Measurements from ENCODE around the gene PRDM9. TPM values are rescaled to one million over a fixed set of nuclear protein-coding genes. Genes with fewer than 3 reads are reported as not detected.

PRDM9 gene
- total RNA-seq, 2 donors from 2014 or later: 0.15 to 0.18 TPM

GRCh38 chr5:23473915-23474314 is 33.5 kb upstream of the PRDM9 start:
- no peak for TF ChIP-seq CTCF (conservative IDR thresholded peaks at IDR 0.05)
- H3K36me3 Mint-ChIP-seq (ENCODE audit: low read depth): no peaks in the 10 kb centered on the region
- no peak overlapping the region for H3K27ac ChIP-seq (ENCODE audit: low read depth, low read length)
- H3K27ac Mint-ChIP-seq: no peak overlapping the region
- no peaks in the 10 kb centered on the region for H3K9me3 ChIP-seq (ENCODE audit: control insufficient read depth, low read length)
- no peak for DNase-seq
- no peak overlapping the region for H3K4me3 Mint-ChIP-seq
- H3K4me1 Mint-ChIP-seq: no peaks in the 10 kb centered on the region
- H3K4me1 ChIP-seq (ENCODE audit: control insufficient read depth, insufficient read depth, low read length): no peaks in the 10 kb centered on the region
- no peaks in the 10 kb centered on the region for H3K27me3 ChIP-seq (ENCODE audit: control insufficient read depth, insufficient read depth, low read length, poor library complexity, severe bottlenecking)
- H3K9me3 Mint-ChIP-seq: no peaks in the 10 kb centered on the region
- no peak overlapping the region for H3K4me3 ChIP-seq (ENCODE audit: low read length)
- no peaks in the 10 kb centered on the region for H3K36me3 ChIP-seq (ENCODE audit: control insufficient read depth, insufficient read depth, low read length)
- no peaks in the 10 kb centered on the region for H3K27me3 Mint-ChIP-seq (ENCODE audit: insufficient read depth)
- no peak overlapping the region for H3K9ac ChIP-seq (ENCODE audit: extremely low read depth, low read length, poor library complexity, severe bottlenecking)

DNA sequence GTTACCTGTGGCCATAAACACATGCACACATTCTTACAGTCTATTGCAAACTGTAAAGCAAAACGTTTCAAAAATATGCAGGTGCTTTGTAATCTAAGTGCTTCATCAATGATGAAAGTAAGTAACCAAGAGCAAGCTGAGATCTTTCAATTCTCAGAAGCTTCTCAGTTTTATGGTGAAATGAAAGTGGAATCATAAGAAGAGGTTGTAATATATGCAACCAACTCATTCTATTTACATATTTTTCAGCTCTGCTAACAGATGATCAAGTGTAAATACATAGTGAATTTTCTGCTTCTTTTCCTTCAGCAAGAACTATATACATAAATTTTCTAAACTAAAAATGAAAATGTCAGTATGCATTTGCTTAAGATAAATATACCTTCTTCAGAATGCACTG is 33.1 kb upstream of the PRDM9 start:
- H3K4me3 Mint-ChIP-seq: no peak overlapping the region
- 95% methylated on average over 1 of the region's 1 CpG; no CpG with 5 or more reads in 1 of the 2 experiments for WGBS, 2 experiments (ENCODE audit: insufficient coverage in 1 of 2, insufficient read length in 1 of 2)
- TF ChIP-seq CTCF (conservative IDR thresholded peaks at IDR 0.05): no peak
- no peak overlapping the region for H3K27ac ChIP-seq (ENCODE audit: low read depth, low read length)
- H3K36me3 ChIP-seq (ENCODE audit: control insufficient read depth, insufficient read depth, low read length): no peaks in the 10 kb centered on the region
- no peaks in the 10 kb centered on the region for H3K36me3 Mint-ChIP-seq (ENCODE audit: low read depth)
- no peaks in the 10 kb centered on the region for H3K4me1 ChIP-seq (ENCODE audit: control insufficient read depth, insufficient read depth, low read length)
- no peak overlapping the region for H3K4me3 ChIP-seq (ENCODE audit: low read length)
- no peaks in the 10 kb centered on the region for H3K27me3 ChIP-seq (ENCODE audit: control insufficient read depth, insufficient read depth, low read length, poor library complexity, severe bottlenecking)
- H3K27me3 Mint-ChIP-seq (ENCODE audit: insufficient read depth): no peaks in the 10 kb centered on the region
- H3K9me3 ChIP-seq (ENCODE audit: control insufficient read depth, low read length): no peaks in the 10 kb centered on the region
- no peak overlapping the region for H3K27ac Mint-ChIP-seq
- H3K9ac ChIP-seq (ENCODE audit: extremely low read depth, low read length, poor library complexity, severe bottlenecking): no peak overlapping the region
- no peaks in the 10 kb centered on the region for H3K9me3 Mint-ChIP-seq
- H3K4me1 Mint-ChIP-seq: no peaks in the 10 kb centered on the region
- DNase-seq: no peak

DNA sequence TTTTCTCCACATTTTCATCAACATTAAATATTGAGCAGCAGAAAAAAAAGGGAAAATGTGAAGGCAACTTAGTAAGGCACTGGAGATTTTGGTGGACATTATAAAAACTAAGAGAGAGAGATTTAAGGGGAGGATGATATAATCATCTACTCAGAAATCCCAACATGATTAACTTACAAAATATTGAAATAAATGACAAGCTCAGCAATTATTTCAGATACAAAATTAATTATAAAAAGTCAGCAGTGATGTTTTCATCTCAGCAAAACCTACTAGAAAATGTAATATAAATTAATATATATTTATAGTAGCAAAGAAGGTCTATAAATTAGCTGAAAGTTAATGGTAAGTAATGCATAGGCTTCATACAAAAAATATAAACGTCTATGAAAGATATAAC is 30.8 kb upstream of the PRDM9 start:
- no peaks in the 10 kb centered on the region for H3K4me1 ChIP-seq (ENCODE audit: control insufficient read depth, insufficient read depth, low read length)
- no peaks in the 10 kb centered on the region for H3K36me3 Mint-ChIP-seq (ENCODE audit: low read depth)
- H3K36me3 ChIP-seq (ENCODE audit: control insufficient read depth, insufficient read depth, low read length): no peaks in the 10 kb centered on the region
- H3K27me3 ChIP-seq (ENCODE audit: control insufficient read depth, insufficient read depth, low read length, poor library complexity, severe bottlenecking): no peaks in the 10 kb centered on the region
- H3K27me3 Mint-ChIP-seq (ENCODE audit: insufficient read depth): no peaks in the 10 kb centered on the region
- no peak overlapping the region for H3K27ac Mint-ChIP-seq
- no peak overlapping the region for H3K9ac ChIP-seq (ENCODE audit: extremely low read depth, low read length, poor library complexity, severe bottlenecking)
- H3K9me3 ChIP-seq (ENCODE audit: control insufficient read depth, low read length): no peaks in the 10 kb centered on the region
- no peak for DNase-seq
- no peaks in the 10 kb centered on the region for H3K9me3 Mint-ChIP-seq
- no peak for TF ChIP-seq CTCF (conservative IDR thresholded peaks at IDR 0.05)
- H3K4me3 ChIP-seq (ENCODE audit: low read length): no peak overlapping the region
- no peaks in the 10 kb centered on the region for H3K4me1 Mint-ChIP-seq
- no peak overlapping the region for H3K27ac ChIP-seq (ENCODE audit: low read depth, low read length)
- H3K4me3 Mint-ChIP-seq: no peak overlapping the region
- 83% methylated on average over 1 of the region's 1 CpG; no CpG with 5 or more reads in 1 of the 2 experiments for WGBS, 2 experiments (ENCODE audit: insufficient coverage in 1 of 2, insufficient read length in 1 of 2)
